GM21576 (cell line): ENCODE results near the gene NINL.
"Not testable (repeated sequence)": the region's sequence is repeated elsewhere in the genome, so short reads cannot be mapped to it uniquely, and the experiment has no call there.

Source experiments
- ATAC-seq: cut with Tn5 transposase; IDR thresholded peaks from one replicate; pipeline ENCODE4 v1.9.1; 2021; ENCODE audit warnings: mild to moderate bottlenecking, moderate library complexity; ENCODE audit not compliant: unreplicated experiment

Gene NINL

DNA sequence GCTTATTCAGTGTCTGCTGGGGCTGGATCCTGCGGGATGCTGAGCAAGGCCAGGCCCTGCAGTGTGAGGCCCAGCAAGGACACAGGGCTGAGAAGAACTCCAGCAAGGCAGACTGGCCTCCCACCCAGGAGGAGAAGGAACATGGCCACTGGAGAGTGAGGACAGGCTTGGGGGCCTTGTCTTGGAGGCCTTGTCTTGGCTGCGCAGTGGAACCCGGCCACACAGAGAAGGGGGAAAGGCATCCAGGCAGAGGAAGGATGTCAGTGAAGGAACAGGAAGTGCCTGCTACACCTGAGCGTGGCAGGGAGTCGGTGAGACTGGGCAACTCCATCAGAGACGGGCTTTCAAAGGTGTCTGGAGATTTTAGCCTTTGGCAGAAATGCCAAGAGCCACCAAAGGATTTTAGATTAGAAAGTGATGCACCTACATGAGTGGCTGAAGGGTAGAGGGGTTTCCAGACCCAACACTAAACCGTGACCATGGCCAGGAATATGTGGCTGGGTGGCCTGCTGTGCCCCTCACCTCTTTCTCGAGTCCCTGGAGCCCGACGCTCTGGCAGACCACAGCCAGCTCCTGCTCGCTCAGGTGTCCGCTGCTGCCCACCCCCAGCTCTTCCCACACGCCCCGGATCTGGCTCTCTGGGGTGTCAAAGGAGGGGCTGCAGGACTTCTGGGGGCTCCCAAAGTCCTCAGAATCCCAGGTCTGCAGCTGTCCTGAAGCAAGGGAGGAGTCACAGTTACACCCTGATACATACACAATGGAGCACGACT is 80.8 kb downstream of the NINL start:
- no peak for ATAC-seq

- ATAC-seq, result no peak
Measured at GRCh38 chr20:25503936-25504335, 81.4 kb downstream of the NINL start.

DNA sequence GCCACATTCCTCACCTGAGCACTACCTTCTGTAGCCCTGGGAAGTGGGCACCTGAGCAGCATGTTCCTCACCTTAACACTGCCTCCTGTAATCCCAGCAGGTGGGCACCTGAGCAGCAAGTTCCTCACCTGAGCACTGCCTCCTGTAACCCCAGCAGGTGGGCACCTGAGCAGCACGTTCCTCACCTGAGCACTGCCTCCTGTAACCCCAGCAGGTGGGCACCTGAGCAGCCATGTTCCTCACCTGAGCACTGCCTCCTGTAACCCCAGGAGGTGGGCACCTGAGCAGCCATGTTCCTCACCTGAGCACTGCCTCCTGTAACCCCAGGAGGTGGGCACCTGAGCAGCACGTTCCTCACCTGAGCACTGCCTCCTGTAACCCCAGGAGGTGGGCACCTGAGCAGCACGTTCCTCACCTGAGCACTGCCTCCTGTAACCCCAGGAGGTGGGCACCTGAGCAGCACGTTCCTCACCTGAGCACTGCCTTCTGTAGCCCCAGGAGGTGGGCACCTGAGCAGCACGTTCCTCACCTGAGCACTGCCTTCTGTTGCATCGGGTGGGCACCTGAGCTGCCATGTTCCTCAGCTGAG is 82.2 kb downstream of the NINL start:
- ATAC-seq, result not testable (repeated sequence)

- no peak for ATAC-seq
Measured at GRCh38 chr20:25500880-25501351, 84.4 kb downstream of the NINL start.

- no peak for ATAC-seq
Measured at GRCh38 chr20:25499855-25500434, 85.4 kb downstream of the NINL start.

DNA sequence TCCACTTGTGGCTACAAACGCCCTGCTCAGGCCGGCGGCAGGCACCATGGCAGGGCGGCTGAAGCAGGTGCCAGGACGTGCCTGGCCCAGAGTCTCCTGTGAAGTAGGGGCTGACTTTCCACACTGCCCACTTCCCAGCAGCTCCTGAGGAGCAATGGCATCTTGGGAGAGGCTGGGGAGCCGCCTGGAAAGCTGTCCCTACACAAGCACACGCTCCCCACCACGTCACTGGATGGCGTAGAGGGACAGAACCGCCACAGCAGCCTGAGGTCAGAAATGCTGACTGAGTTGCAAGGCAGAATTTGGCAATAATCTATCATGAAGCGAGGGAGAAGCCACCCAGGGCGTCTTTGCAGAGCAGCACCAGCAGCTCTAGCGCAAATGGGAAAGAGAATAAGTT is 86.3 kb downstream of the NINL start:
- no peak for ATAC-seq

GRCh38 chr20:25498280-25498606 is 87.1 kb downstream of the NINL start:
- ATAC-seq, result no peak

DNA sequence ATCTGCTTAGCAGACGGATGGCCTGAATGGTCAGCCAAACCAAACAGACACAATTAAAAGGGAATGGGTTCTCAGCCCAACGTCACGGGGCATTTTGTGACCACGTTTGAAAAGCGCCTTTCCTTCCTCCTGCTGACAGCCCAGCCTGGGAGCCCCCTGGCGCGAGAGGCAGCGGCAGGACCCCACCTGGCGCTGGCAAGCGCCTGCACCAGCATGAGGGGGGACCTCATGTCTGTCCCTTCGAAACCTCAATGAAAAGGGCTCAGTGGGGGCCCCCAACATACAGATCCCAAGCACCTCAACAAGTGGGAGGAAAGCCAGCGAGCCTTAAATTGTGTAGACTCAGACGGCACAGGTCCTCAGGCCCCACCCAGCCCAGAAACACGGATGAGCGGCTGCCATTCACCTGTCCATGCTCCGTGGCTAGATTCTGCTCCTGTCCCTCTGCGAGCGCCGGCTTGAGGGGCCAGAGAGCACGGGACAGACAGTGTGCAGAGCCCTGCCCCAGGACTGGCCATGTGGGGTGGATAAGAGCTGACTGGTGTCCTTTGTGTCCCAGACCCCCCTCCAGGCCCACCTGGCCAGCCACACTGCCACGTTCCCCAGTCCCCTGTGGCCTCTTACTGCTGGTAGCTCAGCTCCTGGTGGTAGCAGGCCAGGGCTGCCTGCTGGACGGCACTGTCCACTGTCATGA is 87.6 kb downstream of the NINL start:
- ATAC-seq, result no peak

GRCh38 chr20:25496968-25497401 is 88.3 kb downstream of the NINL start:
- no peak for ATAC-seq

GRCh38 chr20:25496165-25496967 is 89.0 kb downstream of the NINL start:
- no peak for ATAC-seq

GRCh38 chr20:25495189-25495824 is 90.0 kb downstream of the NINL start:
- no peak for ATAC-seq

DNA sequence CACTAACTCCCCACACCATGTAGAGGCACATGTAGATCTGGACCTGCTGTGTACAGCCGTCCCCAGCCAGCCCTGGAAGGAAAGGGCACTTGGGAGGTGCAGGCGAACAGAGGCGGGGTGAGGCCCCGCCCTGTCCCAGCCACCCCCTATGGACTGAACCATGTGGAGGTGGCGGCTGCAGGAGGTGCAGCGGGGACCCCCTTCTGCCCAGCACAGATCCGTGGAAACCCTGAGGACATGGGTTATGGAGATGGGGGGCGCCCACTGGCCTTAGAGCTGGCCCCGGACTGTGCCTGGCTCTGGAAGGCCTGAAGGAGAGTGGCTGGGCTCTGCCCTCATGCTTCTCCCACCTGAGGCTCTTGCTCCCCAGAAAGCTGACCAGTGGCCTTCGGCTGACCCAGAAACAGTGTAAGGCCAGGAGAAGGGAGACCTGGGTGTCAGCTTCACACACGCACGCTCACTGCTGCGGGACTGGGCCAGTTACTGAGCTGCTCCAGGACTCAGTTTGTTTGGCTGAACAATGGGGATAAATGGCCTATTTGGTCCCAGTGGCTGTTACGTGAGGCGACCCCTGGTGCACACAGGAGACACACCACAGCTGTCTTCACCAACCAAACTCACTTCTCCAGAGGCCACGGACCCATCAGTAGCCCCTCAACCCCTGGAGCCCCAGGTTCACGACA is 90.7 kb downstream of the NINL start:
- ATAC-seq, result no peak

GRCh38 chr20:25493748-25494505 is 91.4 kb downstream of the NINL start:
- ATAC-seq, result no peak

- no peak for ATAC-seq
Measured at GRCh38 chr20:25493137-25493536, 92.2 kb downstream of the NINL start.

DNA sequence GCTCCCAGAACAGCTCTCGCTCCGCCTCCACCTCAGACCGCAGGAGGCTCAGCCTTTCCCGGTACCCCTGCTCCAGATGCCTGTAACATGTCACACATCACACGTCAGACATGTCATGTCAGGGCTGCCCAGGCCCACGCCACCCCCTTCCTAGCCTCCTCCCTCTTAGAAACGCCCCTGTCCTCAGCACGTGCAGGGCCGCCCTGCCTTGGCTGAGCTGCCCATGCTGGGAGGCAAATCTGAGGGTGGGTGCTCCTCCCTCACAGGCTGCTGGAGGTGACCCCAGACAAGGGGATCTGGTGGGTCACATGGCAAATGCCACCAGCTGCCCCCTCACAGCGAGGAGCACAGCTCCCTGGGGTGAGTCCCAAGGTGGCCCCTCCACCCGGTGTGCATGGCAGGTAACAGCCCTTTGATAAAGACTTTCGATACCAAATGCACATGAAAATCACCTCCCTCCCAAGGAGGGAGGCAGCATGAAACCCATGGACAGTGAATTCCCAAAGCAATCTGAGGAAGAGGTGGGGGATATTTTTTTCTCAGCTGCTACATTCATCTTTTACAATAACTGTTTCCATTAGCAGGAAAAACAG is 93.8 kb downstream of the NINL start:
- no peak for ATAC-seq

- no peak for ATAC-seq
Measured at GRCh38 chr20:25490656-25491445, 94.5 kb downstream of the NINL start.

GRCh38 chr20:25489221-25489871 is 96.0 kb downstream of the NINL start:
- no peak for ATAC-seq
